T-helper 17 cell (primary cell): ENCODE data around the gene TRPM5. TPM values are rescaled to one million over a fixed set of nuclear protein-coding genes. Genes with fewer than 3 reads are reported as not detected.

ENCODE experiments used
- ATAC-seq: fragments of 150-1000 bp; cut with Tn5 transposase; 2 replicates; pipeline ENCODE4 v1.10.0; 2021; ENCODE audit warnings: mild to moderate bottlenecking, moderate library complexity
- DNase-seq, 3 donors: peaks; one replicate each; pipeline versions ENCODE4 v3.0.0 to v3.0.0-alpha.2; 2020 to 2021
- H3K9me3 ChIP-seq: one replicate; pipeline ENCODE4 v1.7.0; 2013; ENCODE audit warnings: low read length, mild to moderate bottlenecking; ENCODE audit not compliant: control insufficient read depth, poor library complexity, severe bottlenecking
- H3K27ac Mint-ChIP-seq: one replicate; pipeline ENCODE4 v1.8.0; 2022; ENCODE audit warnings: mild to moderate bottlenecking, moderate library complexity, mixed read lengths
- H3K27me3 Mint-ChIP-seq: one replicate; pipeline ENCODE4 v1.8.0; 2022; ENCODE audit warnings: mixed read lengths
- H3K36me3 Mint-ChIP-seq: one replicate; pipeline ENCODE4 v1.8.0; 2022; ENCODE audit warnings: low read depth, mixed read lengths
- H3K4me1 Mint-ChIP-seq: one replicate; pipeline ENCODE4 v1.8.0; 2022; ENCODE audit warnings: mild to moderate bottlenecking, mixed read lengths
- H3K4me3 Mint-ChIP-seq: one replicate; pipeline ENCODE4 v1.8.0; 2022; ENCODE audit warnings: mild to moderate bottlenecking, moderate library complexity, mixed read lengths
- total RNA-seq, 4 donors: library from RNA in 2 of 4; stranded (reverse) in 2 of 4; gene quantifications; one replicate each; pipeline ENCODE4 v1.2.3 and lab custom pipeline; 2022 to 2026

Gene TRPM5
- total RNA-seq, 2 donors from 2014 or later, result 0.07 to 0.08 TPM

DNA sequence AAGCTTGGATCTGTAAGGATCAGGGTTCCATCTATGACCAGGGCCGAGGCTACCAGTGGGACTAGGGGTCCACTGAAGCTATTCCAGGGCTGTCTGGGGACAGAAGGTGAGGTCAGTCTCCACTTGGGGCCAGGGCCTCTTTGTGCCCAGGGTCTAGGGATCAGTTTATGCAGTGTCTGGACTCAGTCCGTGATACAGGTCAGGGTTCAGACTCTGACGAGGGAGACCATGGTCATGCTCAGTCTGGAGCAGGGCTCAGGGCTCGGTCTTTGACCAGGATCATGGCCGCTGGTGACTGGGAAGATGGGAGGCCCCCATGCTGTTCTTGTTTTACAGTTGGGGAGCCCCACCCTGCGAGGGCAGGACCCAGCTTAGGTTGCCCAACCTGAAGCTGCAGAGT is 32.0 kb downstream of the TRPM5 start:
- no peak overlapping the region for H3K4me3 Mint-ChIP-seq
- H3K27ac Mint-ChIP-seq, result no peak overlapping the region
- H3K4me1 Mint-ChIP-seq, result no peaks in the 10 kb centered on the region
- no peaks in the 10 kb centered on the region for H3K9me3 ChIP-seq
- H3K36me3 Mint-ChIP-seq, result no peaks in the 10 kb centered on the region
- no peaks in the 10 kb centered on the region for H3K27me3 Mint-ChIP-seq
- DNase-seq, result no peak
- ATAC-seq, result no peak

DNA sequence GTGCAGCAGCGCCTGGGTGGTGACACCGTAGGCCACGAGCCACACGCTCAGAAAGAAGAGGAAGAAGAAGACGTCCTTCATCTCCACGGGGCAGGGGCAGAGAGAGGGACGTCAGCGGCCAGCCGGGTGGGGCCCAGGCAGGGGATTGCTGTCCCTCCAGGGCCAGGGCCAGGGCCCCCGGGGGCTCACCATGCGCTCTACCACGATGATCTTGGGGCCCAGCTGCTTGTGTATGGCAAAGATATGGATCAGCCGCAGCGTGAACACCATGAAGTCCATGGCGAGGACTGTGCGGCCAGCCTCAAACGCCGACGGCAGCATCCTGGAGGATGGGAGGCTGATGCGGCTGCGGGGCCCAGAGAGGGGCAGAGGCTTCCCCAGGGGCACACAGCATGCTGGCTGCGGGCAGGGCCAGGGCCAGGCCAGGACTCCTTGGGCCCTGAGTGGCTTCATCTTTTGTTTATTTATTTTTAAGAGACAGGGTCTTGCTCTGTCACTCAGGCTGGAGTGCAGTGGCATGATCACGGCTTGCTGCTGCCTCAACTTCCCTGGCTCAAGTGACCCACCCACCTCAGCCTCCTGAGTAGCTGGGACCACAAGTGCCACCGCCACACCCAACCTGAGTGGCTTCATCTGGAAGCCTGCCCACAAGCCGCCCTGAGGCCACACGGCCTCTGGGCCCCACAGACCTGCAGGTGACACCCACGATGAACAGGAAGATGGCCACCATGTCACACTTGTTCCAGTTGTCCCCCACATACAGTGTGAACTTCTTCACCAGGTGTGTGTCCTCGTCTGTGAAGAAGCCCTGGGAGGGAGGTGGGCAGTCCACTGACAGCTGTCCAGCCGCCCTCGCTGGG is 32.6 kb downstream of the TRPM5 start:
- no peaks in the 10 kb centered on the region for H3K9me3 ChIP-seq
- DNase-seq (no peak), ATAC-seq (no peak)
- H3K4me1 Mint-ChIP-seq, result no peaks in the 10 kb centered on the region
- H3K27me3 Mint-ChIP-seq, result no peaks in the 10 kb centered on the region
- H3K27ac Mint-ChIP-seq, result no peak overlapping the region
- H3K36me3 Mint-ChIP-seq, result no peaks in the 10 kb centered on the region
- no peak overlapping the region for H3K4me3 Mint-ChIP-seq

DNA sequence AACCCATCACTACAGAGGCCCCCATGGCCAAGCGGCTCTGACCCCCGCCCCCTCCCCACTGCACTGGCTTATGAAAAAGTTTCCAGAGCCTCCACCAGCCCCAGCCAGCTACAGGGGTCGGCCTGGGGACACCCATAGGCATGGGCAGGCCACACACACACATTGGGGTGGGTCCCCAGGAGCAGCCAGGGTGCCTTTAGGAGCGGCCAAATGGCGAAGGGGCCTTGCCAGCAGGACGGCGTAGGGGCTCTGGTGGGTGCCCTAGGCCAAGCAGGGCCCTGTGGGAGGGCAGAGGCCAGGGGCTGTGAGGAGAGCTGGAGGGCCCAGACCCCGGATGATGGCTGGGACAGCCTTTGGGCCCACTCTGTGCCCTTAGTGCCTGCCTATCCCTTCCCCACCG is 33.7 kb downstream of the TRPM5 start:
- Mint-ChIP-seq H3K27ac (no peak overlapping the region), H3K4me1 (no peaks in the 10 kb centered on the region), H3K4me3 (no peak overlapping the region), H3K27me3 (no peaks in the 10 kb centered on the region), H3K36me3 (no peaks in the 10 kb centered on the region)
- no peaks in the 10 kb centered on the region for H3K9me3 ChIP-seq
- DNase-seq, result no peak
- no peak for ATAC-seq

DNA sequence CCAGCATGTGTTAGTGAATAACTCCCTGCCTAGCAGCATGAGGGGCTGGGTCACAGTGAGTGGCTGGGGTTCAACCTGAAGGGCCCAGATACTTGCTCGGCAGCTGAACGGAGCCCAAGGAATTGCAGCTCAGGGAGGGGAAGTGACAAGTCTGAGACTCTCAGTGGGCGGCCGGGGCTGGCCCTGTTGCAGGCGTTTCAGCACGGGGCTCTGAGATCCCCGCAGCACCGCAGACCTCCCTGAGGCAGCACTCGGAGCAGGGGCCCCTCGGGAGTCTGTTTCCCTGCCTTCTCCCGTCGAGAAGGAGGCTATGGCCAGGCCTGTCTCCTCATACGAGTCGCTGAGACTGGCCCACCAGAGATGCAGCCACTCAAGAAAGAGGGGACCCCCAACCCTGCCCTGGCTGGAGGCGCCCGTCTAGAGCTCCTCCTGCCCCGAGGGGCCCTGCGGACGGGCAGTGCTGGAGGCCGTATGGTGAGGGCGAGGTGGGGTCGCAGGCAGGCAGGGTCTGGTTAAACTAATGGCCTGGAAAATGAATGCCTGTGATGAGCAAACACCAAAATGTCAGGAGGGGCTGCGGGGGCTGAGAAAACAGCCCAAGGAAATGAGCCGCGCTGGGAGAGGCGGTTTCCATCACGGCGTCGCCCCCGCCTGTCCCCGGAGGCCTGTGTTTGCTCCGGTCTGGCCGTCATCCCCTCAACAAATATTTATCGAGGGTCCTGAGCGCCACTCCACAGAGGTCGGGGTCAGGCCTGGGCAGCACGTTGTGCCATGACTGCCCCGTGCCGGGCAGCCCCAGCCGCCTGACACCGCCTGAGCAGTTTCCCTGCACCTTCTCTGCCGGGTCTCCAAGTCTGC is 34.5 kb downstream of the TRPM5 start:
- no peaks in the 10 kb centered on the region for H3K27me3 Mint-ChIP-seq
- no peaks in the 10 kb centered on the region for H3K4me1 Mint-ChIP-seq
- no peak overlapping the region for H3K4me3 Mint-ChIP-seq
- DNase-seq (no peak), ATAC-seq (no peak)
- no peaks in the 10 kb centered on the region for H3K36me3 Mint-ChIP-seq
- no peaks in the 10 kb centered on the region for H3K9me3 ChIP-seq
- no peak overlapping the region for H3K27ac Mint-ChIP-seq

DNA sequence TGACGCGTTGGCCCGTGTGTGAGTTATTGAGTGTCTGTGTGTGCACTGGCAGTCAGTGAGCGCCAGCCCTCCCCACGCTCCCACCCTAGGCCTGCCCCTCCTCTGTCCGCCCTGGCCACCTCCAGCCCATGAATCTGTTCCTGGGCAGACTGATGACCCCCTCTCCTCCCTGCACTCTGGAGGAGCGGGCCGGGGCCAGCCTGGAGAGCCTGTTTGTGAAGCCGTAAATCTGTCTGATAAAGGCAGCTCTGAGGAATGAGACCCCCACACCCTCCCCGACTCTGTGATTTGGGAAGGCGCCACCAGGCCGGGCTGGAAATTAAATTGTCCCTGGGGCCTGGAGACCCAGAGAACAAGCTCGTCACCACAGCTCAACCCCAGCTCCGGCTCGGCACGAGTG is 35.2 kb downstream of the TRPM5 start:
- DNase-seq, result no peak
- no peaks in the 10 kb centered on the region for H3K36me3 Mint-ChIP-seq
- H3K9me3 ChIP-seq, result no peaks in the 10 kb centered on the region
- H3K27me3 Mint-ChIP-seq, result no peaks in the 10 kb centered on the region
- H3K4me3 Mint-ChIP-seq, result no peak overlapping the region
- no peak overlapping the region for H3K27ac Mint-ChIP-seq
- no peak for ATAC-seq
- H3K4me1 Mint-ChIP-seq, result no peaks in the 10 kb centered on the region

DNA sequence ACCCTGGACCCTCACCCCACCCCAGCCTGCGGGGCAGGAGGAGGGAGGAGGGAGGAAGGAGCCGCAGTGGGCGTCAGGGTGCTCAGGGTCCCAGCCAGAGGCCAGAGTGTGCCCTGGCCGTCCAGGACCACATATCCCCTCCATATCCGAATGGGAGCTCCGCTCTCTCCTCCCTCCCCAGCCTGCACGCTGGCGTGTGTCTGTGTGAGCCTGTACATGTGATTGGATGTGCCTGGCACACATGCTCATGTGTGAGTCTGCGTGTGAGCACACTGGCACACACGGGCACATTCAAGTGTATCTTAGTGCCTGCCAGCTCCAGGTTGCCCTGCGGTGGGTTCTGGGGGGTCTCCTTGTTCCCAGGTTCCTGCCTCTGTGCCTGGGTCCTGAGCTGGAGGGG is 35.6 kb downstream of the TRPM5 start:
- no peaks in the 10 kb centered on the region for H3K4me1 Mint-ChIP-seq
- no peaks in the 10 kb centered on the region for H3K36me3 Mint-ChIP-seq
- H3K27ac Mint-ChIP-seq, result no peak overlapping the region
- H3K9me3 ChIP-seq, result no peaks in the 10 kb centered on the region
- DNase-seq, result no peak
- H3K4me3 Mint-ChIP-seq, result no peak overlapping the region
- no peak for ATAC-seq
- H3K27me3 Mint-ChIP-seq, result no peaks in the 10 kb centered on the region

DNA sequence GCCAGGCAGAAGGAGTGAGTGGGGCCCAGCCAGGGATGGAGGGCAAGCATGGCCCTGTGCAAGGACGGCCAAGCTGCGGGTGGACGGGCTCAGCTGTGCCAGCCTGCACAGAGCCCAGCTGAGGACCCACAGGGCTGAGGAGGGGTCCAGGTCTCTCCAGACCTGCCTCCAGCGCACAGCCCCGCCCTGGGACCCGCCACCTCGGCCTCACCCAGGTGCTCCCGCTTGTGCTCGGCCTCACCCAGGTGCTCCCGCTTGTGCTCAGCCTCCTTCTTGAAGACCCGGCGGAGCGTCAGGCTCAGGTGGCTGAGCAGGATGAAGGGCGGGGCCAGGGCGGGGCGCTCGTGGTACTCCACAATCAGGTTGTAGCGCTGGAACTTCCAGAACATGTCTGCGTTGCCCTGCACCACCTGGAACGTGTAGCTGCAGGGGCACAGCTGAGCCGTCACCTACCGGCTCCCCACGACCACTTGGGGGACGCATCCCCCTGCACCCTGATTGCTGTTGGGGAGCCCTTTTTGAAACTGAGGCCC is 37.4 kb downstream of the TRPM5 start:
- no peaks in the 10 kb centered on the region for H3K9me3 ChIP-seq
- Mint-ChIP-seq H3K4me3 (no peak overlapping the region), H3K36me3 (no peaks in the 10 kb centered on the region), H3K27ac (no peak overlapping the region), H3K27me3 (no peaks in the 10 kb centered on the region), H3K4me1 (no peaks in the 10 kb centered on the region)
- no peak for ATAC-seq
- no peak for DNase-seq

DNA sequence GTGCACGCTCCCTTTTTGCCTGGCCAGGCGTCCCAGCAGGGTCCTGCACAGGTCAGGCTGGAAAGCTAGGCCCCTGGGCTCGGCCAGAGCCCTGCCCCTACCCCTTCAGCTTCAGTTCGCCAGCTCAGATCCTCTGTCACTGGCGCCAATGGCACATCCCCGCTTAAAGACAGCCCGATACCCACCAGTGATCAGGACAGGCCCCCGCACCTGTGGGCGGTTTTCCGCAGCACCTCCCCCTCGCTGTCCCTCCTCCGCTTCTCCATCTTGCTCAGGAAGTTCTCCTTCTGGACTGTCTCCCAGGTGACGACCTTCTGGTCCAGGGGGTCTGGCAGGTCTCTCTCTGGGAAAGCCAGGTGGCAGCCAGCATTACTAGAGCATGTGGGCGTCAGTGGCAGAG is 37.9 kb downstream of the TRPM5 start:
- DNase-seq, result no peak
- Mint-ChIP-seq H3K27me3 (no peaks in the 10 kb centered on the region), H3K4me3 (no peak overlapping the region), H3K36me3 (no peaks in the 10 kb centered on the region), H3K4me1 (peaks cover 2% of the 10 kb centered on the region), H3K27ac (no peak overlapping the region)
- no peak for ATAC-seq
- H3K9me3 ChIP-seq, result no peaks in the 10 kb centered on the region

DNA sequence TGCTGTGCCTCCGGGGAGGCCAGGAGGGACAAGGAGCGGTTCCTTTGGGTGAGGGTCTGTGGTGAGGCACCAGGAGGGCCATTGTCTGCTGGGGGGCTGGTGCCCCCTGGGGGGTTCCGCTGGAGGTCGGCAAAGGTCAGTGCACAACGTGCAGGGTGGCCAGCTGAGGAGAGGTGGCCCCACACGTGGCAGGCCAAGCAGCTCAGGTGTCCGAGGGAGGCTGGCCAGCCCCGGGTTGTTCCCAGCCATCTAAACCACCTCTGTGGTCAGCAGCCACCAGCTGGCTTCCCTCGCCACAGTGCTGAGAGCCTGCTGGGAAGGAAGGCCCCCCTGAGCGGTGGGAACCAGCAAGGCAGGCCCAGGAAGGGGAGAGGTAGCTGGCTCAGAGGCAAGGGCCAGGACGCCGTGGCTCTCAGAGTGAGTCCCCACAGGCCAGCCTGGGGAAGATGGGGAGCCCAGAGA is 39.5 kb downstream of the TRPM5 start:
- H3K9me3 ChIP-seq, result no peaks in the 10 kb centered on the region
- Mint-ChIP-seq H3K4me3 (no peak overlapping the region), H3K27ac (peak overlapping the region; percentile 24), H3K4me1 (peaks cover 9% of the 10 kb centered on the region), H3K36me3 (no peaks in the 10 kb centered on the region), H3K27me3 (no peaks in the 10 kb centered on the region)
- DNase-seq (no peak), ATAC-seq (no peak)

DNA sequence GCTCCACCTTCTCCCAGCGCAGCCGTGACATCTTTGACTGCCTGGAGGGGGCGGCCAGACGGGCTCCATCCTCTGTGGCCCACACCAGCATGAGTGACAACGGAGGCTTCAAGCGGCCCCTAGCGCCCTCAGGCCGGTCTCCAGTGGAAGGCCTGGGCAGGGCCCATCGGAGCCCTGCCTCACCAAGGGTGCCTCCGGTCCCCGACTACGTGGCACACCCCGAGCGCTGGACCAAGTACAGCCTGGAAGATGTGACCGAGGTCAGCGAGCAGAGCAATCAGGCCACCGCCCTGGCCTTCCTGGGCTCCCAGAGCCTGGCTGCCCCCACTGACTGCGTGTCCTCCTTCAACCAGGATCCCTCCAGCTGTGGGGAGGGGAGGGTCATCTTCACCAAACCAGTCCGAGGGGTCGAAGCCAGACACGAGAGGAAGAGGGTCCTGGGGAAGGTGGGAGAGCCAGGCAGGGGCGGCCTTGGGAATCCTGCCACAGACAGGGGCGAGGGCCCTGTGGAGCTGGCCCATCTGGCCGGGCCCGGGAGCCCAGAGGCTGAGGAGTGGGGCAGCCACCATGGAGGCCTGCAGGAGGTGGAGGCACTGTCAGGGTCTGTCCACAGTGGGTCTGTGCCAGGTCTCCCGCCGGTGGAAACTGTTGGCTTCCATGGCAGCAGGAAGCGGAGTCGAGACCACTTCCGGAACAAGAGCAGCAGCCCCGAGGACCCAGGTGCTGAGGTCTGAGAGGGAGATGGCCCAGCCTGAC is 41.2 kb downstream of the TRPM5 start:
- peak overlapping the region; percentile 9 for H3K27ac Mint-ChIP-seq

DNA sequence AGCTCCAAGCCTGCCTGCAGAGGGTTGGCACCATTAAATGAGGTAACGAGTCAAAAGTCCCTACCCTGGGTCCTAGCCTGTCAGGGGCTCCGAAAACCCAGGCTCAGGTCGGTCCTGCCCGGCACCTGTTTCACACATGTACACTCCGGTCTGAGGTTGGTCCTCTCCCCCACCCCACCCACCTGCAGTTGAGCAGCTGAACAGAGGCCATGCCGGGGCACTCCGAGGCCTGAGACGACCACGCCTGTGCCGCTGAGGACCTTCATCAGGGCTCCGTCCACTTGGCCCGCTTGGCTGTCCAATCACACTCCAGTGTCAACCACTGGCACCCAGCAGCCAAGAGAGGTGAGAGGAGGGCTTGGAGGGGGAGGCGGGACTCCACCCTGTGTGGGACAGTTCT is 42.2 kb downstream of the TRPM5 start:
- no peak for DNase-seq
- no peaks in the 10 kb centered on the region for H3K27me3 Mint-ChIP-seq
- H3K36me3 Mint-ChIP-seq, result peaks cover 3% of the 10 kb centered on the region
- H3K4me3 Mint-ChIP-seq, result peak overlapping the region; percentile 92
- ATAC-seq, result no peak
- H3K4me1 Mint-ChIP-seq, result peaks cover 13% of the 10 kb centered on the region
- no peaks in the 10 kb centered on the region for H3K9me3 ChIP-seq
- no peak overlapping the region for H3K27ac Mint-ChIP-seq

More for the DNA sequence above, 41.2 kb downstream of the TRPM5 start:
- DNase-seq (no peak), ATAC-seq (no peak)
- Mint-ChIP-seq H3K27me3 (no peaks in the 10 kb centered on the region), H3K4me3 (no peak overlapping the region), H3K4me1 (peaks cover 13% of the 10 kb centered on the region), H3K36me3 (no peaks in the 10 kb centered on the region)
- H3K9me3 ChIP-seq, result no peaks in the 10 kb centered on the region

DNA sequence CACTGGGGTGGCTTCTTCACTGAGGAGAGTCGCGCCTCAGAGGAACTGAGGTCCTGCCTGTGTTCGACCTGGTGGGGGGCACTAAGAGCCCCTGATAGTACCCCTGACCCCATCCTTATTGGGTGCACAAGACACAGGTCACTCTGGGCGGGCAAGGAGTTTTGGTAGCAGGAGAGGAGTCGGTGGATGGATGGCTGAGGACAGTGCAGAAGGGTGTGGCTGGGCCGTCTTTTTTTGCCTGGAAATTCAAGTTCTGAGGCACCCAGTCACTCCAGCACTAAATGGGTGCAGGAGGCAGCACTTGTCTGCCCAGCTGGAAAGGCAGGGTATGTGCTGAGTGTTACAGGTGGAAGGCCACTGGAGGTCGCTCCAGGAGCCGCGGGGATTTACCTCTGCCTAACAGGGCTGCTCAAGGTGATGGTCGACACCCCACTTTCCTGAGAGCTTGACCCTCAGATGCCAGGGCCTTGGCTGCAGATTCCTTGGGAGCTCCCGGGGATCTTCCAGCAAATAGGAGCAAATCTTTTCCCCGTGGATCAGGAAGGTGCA is 42.8 kb downstream of the TRPM5 start:
- no peak for DNase-seq
- no peak for ATAC-seq
- H3K27me3 Mint-ChIP-seq, result no peaks in the 10 kb centered on the region
- H3K36me3 Mint-ChIP-seq, result peaks cover 7% of the 10 kb centered on the region
- H3K4me3 Mint-ChIP-seq, result peak overlapping the region; percentile 92
- peak overlapping the region; percentile 93 for H3K27ac Mint-ChIP-seq
- H3K9me3 ChIP-seq, result no peaks in the 10 kb centered on the region
- peaks cover 13% of the 10 kb centered on the region for H3K4me1 Mint-ChIP-seq
